ENCODE results near the gene MRPL4.

Gene MRPL4

DNA sequence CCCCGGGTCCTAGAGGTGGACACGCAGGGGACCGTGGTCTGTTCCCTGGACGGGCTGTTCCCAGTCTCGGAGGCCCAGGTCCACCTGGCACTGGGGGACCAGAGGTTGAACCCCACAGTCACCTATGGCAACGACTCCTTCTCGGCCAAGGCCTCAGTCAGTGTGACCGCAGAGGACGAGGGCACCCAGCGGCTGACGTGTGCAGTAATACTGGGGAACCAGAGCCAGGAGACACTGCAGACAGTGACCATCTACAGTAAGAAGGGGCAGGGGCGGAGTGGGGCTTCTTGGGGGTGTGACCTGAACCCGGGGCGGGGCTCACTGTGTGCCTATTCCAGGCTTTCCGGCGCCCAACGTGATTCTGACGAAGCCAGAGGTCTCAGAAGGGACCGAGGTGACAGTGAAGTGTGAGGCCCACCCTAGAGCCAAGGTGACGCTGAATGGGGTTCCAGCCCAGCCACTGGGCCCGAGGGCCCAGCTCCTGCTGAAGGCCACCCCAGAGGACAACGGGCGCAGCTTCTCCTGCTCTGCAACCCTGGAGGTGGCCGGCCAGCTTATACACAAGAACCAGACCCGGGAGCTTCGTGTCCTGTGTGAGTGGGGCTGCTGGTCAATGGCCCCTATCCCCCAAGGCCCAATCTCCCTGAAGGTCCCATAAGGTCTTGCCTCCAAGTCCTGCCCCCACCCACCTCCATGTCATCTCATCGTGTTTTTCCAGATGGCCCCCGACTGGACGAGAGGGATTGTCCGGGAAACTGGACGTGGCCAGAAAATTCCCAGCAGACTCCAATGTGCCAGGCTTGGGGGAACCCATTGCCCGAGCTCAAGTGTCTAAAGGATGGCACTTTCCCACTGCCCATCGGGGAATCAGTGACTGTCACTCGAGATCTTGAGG is 32.3 kb downstream of the MRPL4 start:
- peaks cover 43% of the 10 kb centered on the region for H3K4me1 Mint-ChIP-seq
- H3K9me3 Mint-ChIP-seq, result no peaks in the 10 kb centered on the region
- H3K27ac Mint-ChIP-seq, result no peak overlapping the region
- DNase-seq (no peak), ATAC-seq (no peak)
- H3K4me3 Mint-ChIP-seq, result no peak overlapping the region
- peaks cover 14% of the 10 kb centered on the region for H3K27me3 Mint-ChIP-seq
- peaks cover 43% of the 10 kb centered on the region for H3K36me3 Mint-ChIP-seq (ENCODE audit: low read depth)

DNA sequence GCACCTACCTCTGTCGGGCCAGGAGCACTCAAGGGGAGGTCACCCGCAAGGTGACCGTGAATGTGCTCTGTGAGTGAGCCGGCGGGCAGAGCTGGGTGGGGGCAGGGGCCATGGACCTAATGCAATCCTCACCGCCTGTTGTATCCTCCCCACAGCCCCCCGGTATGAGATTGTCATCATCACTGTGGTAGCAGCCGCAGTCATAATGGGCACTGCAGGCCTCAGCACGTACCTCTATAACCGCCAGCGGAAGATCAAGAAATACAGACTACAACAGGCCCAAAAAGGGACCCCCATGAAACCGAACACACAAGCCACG is 32.9 kb downstream of the MRPL4 start:
- H3K36me3 Mint-ChIP-seq (ENCODE audit: low read depth), result peaks cover 37% of the 10 kb centered on the region
- H3K4me3 Mint-ChIP-seq, result no peak overlapping the region
- ATAC-seq (no peak), DNase-seq (no peak)
- peaks cover 14% of the 10 kb centered on the region for H3K27me3 Mint-ChIP-seq
- peaks cover 41% of the 10 kb centered on the region for H3K4me1 Mint-ChIP-seq
- H3K27ac Mint-ChIP-seq, result no peak overlapping the region
- no peaks in the 10 kb centered on the region for H3K9me3 Mint-ChIP-seq

DNA sequence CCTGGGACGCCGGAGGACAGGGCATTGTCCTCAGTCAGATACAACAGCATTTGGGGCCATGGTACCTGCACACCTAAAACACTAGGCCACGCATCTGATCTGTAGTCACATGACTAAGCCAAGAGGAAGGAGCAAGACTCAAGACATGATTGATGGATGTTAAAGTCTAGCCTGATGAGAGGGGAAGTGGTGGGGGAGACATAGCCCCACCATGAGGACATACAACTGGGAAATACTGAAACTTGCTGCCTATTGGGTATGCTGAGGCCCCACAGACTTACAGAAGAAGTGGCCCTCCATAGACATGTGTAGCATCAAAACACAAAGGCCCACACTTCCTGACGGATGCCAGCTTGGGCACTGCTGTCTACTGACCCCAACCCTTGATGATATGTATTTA is 33.4 kb downstream of the MRPL4 start:
- peaks cover 19% of the 10 kb centered on the region for H3K27me3 Mint-ChIP-seq
- no peak overlapping the region for H3K4me3 Mint-ChIP-seq
- no peak for DNase-seq
- no peak for ATAC-seq
- H3K9me3 Mint-ChIP-seq, result no peaks in the 10 kb centered on the region
- peaks cover 35% of the 10 kb centered on the region for H3K36me3 Mint-ChIP-seq (ENCODE audit: low read depth)
- H3K4me1 Mint-ChIP-seq, result peaks cover 44% of the 10 kb centered on the region
- H3K27ac Mint-ChIP-seq, result no peak overlapping the region

DNA sequence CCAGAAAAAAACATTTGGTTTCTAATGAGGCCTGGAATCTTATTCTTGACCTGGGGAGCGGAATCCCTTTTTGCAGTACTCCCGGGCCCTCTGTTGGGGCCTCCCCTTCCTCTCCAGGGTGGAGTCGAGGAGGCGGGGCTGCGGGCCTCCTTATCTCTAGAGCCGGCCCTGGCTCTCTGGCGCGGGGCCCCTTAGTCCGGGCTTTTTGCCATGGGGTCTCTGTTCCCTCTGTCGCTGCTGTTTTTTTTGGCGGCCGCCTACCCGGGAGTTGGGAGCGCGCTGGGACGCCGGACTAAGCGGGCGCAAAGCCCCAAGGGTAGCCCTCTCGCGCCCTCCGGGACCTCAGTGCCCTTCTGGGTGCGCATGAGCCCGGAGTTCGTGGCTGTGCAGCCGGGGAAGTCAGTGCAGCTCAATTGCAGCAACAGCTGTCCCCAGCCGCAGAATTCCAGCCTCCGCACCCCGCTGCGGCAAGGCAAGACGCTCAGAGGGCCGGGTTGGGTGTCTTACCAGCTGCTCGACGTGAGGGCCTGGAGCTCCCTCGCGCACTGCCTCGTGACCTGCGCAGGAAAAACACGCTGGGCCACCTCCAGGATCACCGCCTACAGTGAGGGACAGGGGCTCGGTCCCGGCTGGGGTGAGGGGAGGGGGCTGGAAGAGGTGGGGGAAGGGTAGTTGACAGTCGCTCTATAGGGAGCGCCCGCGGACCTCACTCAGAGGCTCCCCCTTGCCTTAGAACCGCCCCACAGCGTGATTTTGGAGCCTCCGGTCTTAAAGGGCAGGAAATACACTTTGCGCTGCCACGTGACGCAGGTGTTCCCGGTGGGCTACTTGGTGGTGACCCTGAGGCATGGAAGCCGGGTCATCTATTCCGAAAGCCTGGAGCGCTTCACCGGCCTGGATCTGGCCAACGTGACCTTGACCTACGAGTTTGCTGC is 35.1 kb downstream of the MRPL4 start, which contains the start of gene ICAM4:
ICAM4 (plus strand) TSS at position 153 of the 935 bp plus-strand sequence; CDS start at position 211, 58 bp downstream.
- H3K27me3 Mint-ChIP-seq, result peaks cover 34% of the 10 kb centered on the region

DNA sequence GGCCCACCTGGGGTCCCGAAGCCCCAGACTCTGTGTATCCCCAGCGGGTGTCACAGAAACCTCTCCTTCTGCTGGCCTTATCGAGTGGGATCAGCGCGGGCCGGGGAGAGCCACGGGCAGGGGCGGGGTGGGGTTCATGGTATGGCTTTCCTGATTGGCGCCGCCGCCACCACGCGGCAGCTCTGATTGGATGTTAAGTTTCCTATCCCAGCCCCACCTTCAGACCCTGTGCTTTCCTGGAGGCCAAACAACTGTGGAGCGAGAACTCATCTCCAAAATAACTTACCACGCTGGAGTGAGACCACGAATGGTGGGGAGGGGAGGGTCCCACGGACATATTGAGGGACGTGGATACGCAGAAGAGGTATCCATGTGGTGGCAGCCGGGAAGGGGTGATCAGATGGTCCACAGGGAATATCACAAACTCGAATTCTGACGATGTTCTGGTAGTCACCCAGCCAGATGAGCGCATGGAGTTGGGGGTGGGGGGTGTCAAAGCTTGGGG is 36.7 kb downstream of the MRPL4 start:
- Mint-ChIP-seq H3K4me1 (peaks cover 73% of the 10 kb centered on the region), H3K27me3 (peaks cover 50% of the 10 kb centered on the region), H3K36me3 (ENCODE audit: low read depth) (peaks cover 26% of the 10 kb centered on the region), H3K9me3 (no peaks in the 10 kb centered on the region), H3K27ac (peak overlapping the region; percentile 71), H3K4me3 (peak overlapping the region; percentile 74)
- ATAC-seq (peak; percentile 16), DNase-seq (peak; percentile 63)

More for the DNA sequence above, 35.1 kb downstream of the MRPL4 start, which contains the start of gene ICAM4:
- H3K9me3 Mint-ChIP-seq, result no peaks in the 10 kb centered on the region
- no peak within 1 kb of the TSS for H3K27ac Mint-ChIP-seq
- peak; percentile 23 for ATAC-seq
- peak; percentile 58 for DNase-seq
- H3K4me3 Mint-ChIP-seq, result peak within 1 kb of the TSS; percentile 50
- H3K36me3 Mint-ChIP-seq (ENCODE audit: low read depth), result peaks cover 29% of the 10 kb centered on the region
- peaks cover 59% of the 10 kb centered on the region for H3K4me1 Mint-ChIP-seq

DNA sequence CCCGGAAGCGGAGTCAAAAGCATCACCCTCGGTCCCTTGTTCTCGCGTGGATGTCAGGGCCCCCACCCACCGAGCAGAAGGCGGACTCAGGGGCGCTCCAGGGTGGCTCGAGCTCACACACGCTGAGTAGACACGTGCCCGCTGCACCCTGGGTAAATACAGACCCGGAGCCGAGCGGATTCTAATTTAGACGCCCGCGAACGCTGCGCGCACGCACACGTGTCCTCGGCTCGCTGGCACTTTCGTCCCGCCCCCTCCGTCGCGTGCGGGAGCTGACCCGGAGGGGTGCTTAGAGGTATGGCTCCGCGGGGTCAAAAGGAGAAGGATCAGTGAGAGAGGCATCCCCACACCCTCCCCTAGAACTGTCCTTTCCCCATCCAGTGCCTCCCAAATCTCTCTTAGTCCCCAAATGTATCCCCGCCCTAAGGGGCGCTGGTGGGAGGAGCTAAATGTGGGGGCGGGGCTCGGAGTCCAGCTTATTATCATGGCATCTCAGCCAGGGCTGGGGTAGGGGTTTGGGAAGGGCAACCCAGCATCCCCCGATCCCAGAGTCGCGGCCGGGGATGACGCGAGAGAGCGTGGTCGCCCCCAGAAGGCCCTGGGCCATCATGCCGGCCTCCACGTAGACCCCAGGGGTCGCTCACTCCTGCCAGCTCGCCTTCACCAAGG is 37.3 kb downstream of the MRPL4 start:
- H3K36me3 Mint-ChIP-seq (ENCODE audit: low read depth), result peaks cover 20% of the 10 kb centered on the region
- H3K4me1 Mint-ChIP-seq, result peaks cover 73% of the 10 kb centered on the region
- H3K27ac Mint-ChIP-seq, result peak overlapping the region; percentile 71

DNA sequence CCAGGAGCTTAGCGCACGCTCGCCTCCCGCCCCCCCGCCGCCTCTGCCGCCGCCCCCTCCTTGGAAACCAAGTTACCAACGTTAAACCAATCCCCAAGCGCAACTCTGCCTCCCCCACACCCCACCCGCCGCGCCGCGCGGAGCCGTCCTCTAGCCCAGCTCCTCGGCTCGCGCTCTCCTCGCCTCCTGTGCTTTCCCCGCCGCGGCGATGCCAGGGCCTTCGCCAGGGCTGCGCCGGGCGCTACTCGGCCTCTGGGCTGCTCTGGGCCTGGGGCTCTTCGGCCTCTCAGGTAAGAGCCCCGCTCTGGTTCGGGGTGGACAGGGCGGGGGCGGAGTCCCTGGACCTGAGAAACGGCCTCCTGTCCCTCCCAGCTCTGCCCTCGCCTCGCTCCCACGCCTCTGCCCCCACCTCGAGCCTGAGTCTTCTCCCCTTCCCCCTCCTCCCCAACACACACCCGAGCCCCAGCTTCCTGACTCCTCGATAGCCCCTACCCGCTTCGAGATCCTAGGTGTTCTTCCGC is 37.9 kb downstream of the MRPL4 start, which contains the start of gene ICAM5:
ICAM5 (plus strand) TSS at position 117 of the 521 bp plus-strand sequence; CDS start at position 209, 92 bp downstream.
- ATAC-seq (no peak), DNase-seq (peak; percentile 54)
- no peaks in the 10 kb centered on the region for H3K9me3 Mint-ChIP-seq
- peaks cover 76% of the 10 kb centered on the region for H3K4me1 Mint-ChIP-seq
- peaks cover 62% of the 10 kb centered on the region for H3K27me3 Mint-ChIP-seq
- H3K4me3 Mint-ChIP-seq, result peak within 1 kb of the TSS; percentile 74
- peaks cover 15% of the 10 kb centered on the region for H3K36me3 Mint-ChIP-seq (ENCODE audit: low read depth)
- H3K27ac Mint-ChIP-seq, result peak within 1 kb of the TSS; percentile 71

More for the DNA sequence above, 37.3 kb downstream of the MRPL4 start:
- peak; percentile 42 for ATAC-seq
- H3K4me3 Mint-ChIP-seq, result peak overlapping the region; percentile 74
- DNase-seq, result peak; percentile 72
- peaks cover 56% of the 10 kb centered on the region for H3K27me3 Mint-ChIP-seq
- no peaks in the 10 kb centered on the region for H3K9me3 Mint-ChIP-seq

DNA sequence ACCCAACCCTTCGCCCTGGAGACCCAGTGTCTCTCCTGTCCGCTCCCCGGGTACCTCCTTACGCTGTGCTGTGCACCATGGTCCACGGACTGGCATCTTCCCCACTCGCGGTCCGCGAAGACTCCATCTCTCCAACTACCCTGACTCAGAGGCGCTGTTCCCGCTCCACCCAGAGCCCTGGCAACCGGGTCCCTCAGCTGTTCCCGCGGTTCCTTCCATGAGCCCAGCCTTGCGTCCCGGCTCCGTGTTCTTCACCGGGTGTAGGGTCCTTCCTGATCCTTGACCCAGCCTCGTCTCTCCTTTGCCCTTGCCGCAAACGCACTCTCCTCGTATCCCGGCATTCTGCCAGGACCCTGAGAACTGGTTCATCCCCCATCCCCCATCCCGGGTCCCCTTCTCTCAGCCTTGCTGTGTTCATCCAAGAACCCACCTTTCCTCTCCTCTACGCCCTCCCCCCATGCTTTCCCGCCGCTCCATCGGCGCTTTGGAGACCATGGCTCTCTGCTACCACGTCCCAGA is 38.4 kb downstream of the MRPL4 start:
- H3K4me1 Mint-ChIP-seq, result peaks cover 72% of the 10 kb centered on the region
- H3K27me3 Mint-ChIP-seq, result peaks cover 65% of the 10 kb centered on the region
- peaks cover 10% of the 10 kb centered on the region for H3K36me3 Mint-ChIP-seq (ENCODE audit: low read depth)
- peak overlapping the region; percentile 74 for H3K4me3 Mint-ChIP-seq
- no peaks in the 10 kb centered on the region for H3K9me3 Mint-ChIP-seq
- peak overlapping the region; percentile 39 for H3K27ac Mint-ChIP-seq
- DNase-seq, result no peak
- ATAC-seq, result no peak

DNA sequence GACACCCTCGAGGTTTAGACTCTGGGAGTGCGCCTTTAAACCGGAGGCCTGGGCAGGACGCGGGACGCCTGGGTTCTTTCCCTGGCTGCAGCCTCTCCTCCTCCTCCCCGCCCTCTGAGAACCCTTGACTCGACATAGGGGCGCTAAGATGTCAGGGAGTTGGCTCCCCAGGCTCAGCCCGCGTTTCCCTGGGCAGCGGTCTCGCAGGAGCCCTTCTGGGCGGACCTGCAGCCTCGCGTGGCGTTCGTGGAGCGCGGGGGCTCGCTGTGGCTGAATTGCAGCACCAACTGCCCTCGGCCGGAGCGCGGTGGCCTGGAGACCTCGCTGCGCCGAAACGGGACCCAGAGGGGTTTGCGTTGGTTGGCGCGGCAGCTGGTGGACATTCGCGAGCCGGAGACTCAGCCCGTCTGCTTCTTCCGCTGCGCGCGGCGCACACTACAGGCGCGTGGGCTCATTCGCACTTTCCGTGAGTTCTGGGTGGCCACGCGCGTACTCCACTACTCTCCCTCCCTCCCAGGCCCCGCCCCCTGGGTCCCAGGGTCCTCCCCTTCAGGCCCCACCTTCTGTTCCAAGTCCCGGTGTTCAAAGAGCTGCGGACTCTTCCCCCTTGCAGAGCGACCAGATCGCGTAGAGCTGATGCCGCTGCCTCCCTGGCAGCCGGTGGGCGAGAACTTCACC is 39.0 kb downstream of the MRPL4 start:
- H3K4me3 Mint-ChIP-seq, result peak overlapping the region; percentile 74
- peak; percentile 66 for DNase-seq
- H3K9me3 Mint-ChIP-seq, result no peaks in the 10 kb centered on the region
- no peak overlapping the region for H3K27ac Mint-ChIP-seq
- no peak for ATAC-seq
- peaks cover 71% of the 10 kb centered on the region for H3K27me3 Mint-ChIP-seq
- peaks cover 76% of the 10 kb centered on the region for H3K4me1 Mint-ChIP-seq
- peaks cover 4% of the 10 kb centered on the region for H3K36me3 Mint-ChIP-seq (ENCODE audit: low read depth)

DNA sequence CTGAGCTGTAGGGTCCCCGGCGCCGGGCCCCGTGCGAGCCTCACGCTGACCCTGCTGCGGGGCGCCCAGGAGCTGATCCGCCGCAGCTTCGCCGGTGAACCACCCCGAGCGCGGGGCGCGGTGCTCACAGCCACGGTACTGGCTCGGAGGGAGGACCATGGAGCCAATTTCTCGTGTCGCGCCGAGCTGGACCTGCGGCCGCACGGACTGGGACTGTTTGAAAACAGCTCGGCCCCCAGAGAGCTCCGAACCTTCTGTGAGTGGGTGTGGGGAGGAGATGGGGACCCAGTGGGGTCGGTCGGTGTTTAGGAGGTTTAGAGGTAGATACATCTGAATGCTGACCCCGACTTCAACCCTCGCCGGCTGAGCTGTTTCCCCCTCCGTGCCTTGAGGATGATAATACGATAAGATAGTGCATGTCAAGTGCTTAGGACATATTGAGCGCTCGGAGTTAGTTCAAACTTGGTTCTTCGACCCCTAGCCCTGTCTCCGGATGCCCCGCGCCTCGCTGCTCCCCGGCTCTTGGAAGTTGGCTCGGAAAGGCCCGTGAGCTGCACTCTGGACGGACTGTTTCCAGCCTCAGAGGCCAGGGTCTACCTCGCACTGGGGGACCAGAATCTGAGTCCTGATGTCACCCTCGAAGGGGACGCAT is 39.7 kb downstream of the MRPL4 start:
- ATAC-seq, result no peak
- Mint-ChIP-seq H3K9me3 (no peaks in the 10 kb centered on the region), H3K27me3 (peaks cover 71% of the 10 kb centered on the region), H3K27ac (no peak overlapping the region), H3K36me3 (ENCODE audit: low read depth) (no peaks in the 10 kb centered on the region), H3K4me3 (peak overlapping the region; percentile 74), H3K4me1 (peaks cover 70% of the 10 kb centered on the region)
- DNase-seq, result no peak

DNA sequence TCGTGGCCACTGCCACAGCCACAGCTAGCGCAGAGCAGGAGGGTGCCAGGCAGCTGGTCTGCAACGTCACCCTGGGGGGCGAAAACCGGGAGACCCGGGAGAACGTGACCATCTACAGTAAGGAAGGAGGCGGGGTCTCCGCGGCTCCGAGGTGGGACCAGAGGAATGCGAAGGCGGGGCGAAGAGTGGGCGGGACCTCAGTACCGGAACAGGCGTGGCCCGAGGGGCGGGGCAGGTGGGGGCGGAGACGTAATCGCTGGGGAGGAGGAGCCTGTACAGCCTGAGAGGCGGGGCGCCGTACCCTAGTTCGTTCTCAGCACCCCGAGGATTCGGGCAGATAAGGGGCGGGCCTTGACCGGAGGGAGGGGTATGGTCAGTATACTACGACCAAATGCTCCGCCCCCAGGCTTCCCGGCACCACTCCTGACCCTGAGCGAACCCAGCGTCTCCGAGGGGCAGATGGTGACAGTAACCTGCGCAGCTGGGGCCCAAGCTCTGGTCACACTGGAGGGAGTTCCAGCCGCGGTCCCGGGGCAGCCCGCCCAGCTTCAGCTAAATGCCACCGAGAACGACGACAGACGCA is 40.3 kb downstream of the MRPL4 start:
- Mint-ChIP-seq H3K4me1 (peaks cover 63% of the 10 kb centered on the region), H3K27me3 (peaks cover 71% of the 10 kb centered on the region), H3K9me3 (no peaks in the 10 kb centered on the region), H3K4me3 (peak overlapping the region; percentile 74), H3K27ac (no peak overlapping the region), H3K36me3 (ENCODE audit: low read depth) (no peaks in the 10 kb centered on the region)
- ATAC-seq (peak; percentile 42), DNase-seq (peak; percentile 86)

DNA sequence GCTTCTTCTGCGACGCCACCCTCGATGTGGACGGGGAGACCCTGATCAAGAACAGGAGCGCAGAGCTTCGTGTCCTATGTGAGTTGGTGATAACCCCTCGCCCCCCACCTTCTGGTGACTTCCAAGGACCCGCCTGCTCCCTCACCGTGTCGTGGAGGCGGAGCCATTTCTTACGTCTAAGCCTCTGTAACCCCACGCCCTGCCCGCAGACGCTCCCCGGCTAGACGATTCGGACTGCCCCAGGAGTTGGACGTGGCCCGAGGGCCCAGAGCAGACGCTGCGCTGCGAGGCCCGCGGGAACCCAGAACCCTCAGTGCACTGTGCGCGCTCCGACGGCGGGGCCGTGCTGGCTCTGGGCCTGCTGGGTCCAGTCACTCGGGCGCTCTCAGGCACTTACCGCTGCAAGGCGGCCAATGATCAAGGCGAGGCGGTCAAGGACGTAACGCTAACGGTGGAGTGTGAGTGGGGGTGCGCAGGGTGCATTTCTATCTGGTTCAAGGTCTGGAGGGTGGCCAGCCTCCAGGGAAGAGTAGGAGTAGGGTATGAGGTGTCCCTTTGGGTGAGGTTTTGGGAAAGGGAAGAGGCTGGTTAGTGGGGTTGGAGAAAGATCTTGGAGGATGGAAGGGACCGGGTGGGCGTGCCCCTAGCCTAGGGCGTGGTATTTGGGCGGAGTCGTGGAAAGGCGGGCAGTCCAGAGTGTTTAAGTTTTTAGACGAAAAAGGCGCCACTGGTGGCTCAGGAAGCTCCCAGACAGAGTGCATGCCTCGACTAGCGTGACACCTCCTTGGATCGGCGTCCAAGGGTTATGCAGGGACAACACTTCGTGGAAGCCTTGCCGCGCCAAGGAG is 41.0 kb downstream of the MRPL4 start:
- H3K27me3 Mint-ChIP-seq, result peaks cover 66% of the 10 kb centered on the region

More for the DNA sequence above, 41.0 kb downstream of the MRPL4 start:
- H3K27ac Mint-ChIP-seq, result no peak overlapping the region
- ATAC-seq, result no peak
- no peaks in the 10 kb centered on the region for H3K9me3 Mint-ChIP-seq
- H3K4me3 Mint-ChIP-seq, result peak overlapping the region; percentile 74
- H3K36me3 Mint-ChIP-seq (ENCODE audit: low read depth), result no peaks in the 10 kb centered on the region
- peaks cover 56% of the 10 kb centered on the region for H3K4me1 Mint-ChIP-seq
- no peak for DNase-seq
